CD4-positive, alpha-beta T cell (primary cell): ENCODE results near the gene NPRL2. TPM values are rescaled to one million over a fixed set of nuclear protein-coding genes. Genes with fewer than 3 reads are reported as not detected.

Experiments used
- ATAC-seq: fragments of 200-7000 bp; cut with Tn5 transposase; one replicate; pipeline ENCODE4 v1.10.0; 2022; ENCODE audit warnings: mild to moderate bottlenecking; ENCODE audit not compliant: poor library complexity
- CTCF ChIA-PET: fragments of 350-600 bp; sonication (Branson Sonifier 250); formaldehyde crosslinking; loops from one replicate; lab custom pipeline; 2021; ENCODE audit warnings: antibody characterized with exemption, inconsistent platforms; lab: Charles Lee
- POLR2A ChIA-PET: fragments of 350-600 bp; sonication (Branson Sonifier 250); formaldehyde crosslinking; loops from one replicate; lab custom pipeline; 2021; ENCODE audit warnings: antibody characterized with exemption, inconsistent platforms; lab: Charles Lee
- DNase-seq, 14 experiments: peaks; one replicate each; pipeline ENCODE4 v3.0.0-alpha.2; 2013 to 2020; ENCODE audit warnings: mixed read lengths in 2 of 14
- H3K27ac ChIP-seq, 2 donors: one replicate each; pipeline versions ENCODE4 v1.5.1 to v1.7.0; 2013; ENCODE audit warnings: low read length in 2 of 2, low read depth in 1 of 2, mild to moderate bottlenecking in 1 of 2
- H3K27me3 ChIP-seq, 2 experiments: 1 replicate in 1 of 2; 2 replicates in 1 of 2; pipeline versions ENCODE4 v1.6.1 to v1.7.0; 2013; ENCODE audit warnings: low read length in 2 of 2, control low read depth in 1 of 2, mild to moderate bottlenecking in 1 of 2, moderate library complexity in 1 of 2; ENCODE audit not compliant: insufficient read depth in 2 of 2, control insufficient read depth in 1 of 2
- H3K36me3 ChIP-seq: one replicate; pipeline ENCODE4 v1.6.1; 2013; ENCODE audit warnings: low read length, control low read depth; ENCODE audit not compliant: insufficient read depth
- H3K4me1 ChIP-seq: one replicate; pipeline ENCODE4 v1.6.1; 2013; ENCODE audit warnings: low read length, control low read depth; ENCODE audit not compliant: insufficient read depth
- H3K4me3 ChIP-seq: one replicate; pipeline ENCODE4 v1.5.1; 2013; ENCODE audit warnings: mild to moderate bottlenecking, low read length, moderate library complexity
- H3K9me3 ChIP-seq, 2 experiments: 1 replicate in 1 of 2; 2 replicates in 1 of 2; pipeline versions ENCODE4 v1.6.1 to v1.7.0; 2013; ENCODE audit warnings: low read length in 2 of 2, mild to moderate bottlenecking in 2 of 2, control low read depth in 1 of 2, moderate library complexity in 1 of 2; ENCODE audit not compliant: control insufficient read depth in 1 of 2, insufficient read depth in 1 of 2
- H3K27ac Mint-ChIP-seq: one replicate; pipeline ENCODE4 v1.8.0; 2020; ENCODE audit warnings: mixed read lengths
- H3K27me3 Mint-ChIP-seq: one replicate; pipeline ENCODE4 v1.8.0; 2021; ENCODE audit warnings: mixed read lengths
- H3K36me3 Mint-ChIP-seq: one replicate; pipeline ENCODE4 v1.8.0; 2021; ENCODE audit warnings: low read depth, mixed read lengths
- H3K4me1 Mint-ChIP-seq: one replicate; pipeline ENCODE4 v1.8.0; 2021; ENCODE audit warnings: low read depth, mixed read lengths
- H3K4me3 Mint-ChIP-seq: one replicate; pipeline ENCODE4 v1.8.0; 2020; ENCODE audit warnings: mild to moderate bottlenecking, mixed read lengths
- H3K9me3 Mint-ChIP-seq: one replicate; pipeline ENCODE4 v1.8.0; 2020; ENCODE audit warnings: mixed read lengths
- intact Hi-C, 2 experiments: fragments of 100-400 bp; cut with DNase I in 1 of 2; cut with micrococcal nuclease in 1 of 2; formaldehyde crosslinking; loops; one replicate each; pipeline versions ENCODE4 v1.15.1 to v1.9.0; 2023 to 2025; cut with DNase I, micrococcal nuclease
- total RNA-seq, 174 experiments: library from RNA in 2 of 174; stranded (reverse) in 2 of 174; gene quantifications; one replicate each; pipeline ENCODE4 v1.2.3 and lab custom pipeline; 2021 to 2026
- TF ChIP-seq, protein P1 (sequence below): fragments of 200-600 bp; IDR thresholded peaks from one replicate; pipeline ENCODE4 v1.8.0; 2022; ENCODE audit warnings: antibody characterized with exemption, mild to moderate bottlenecking

NPRL2 gene
- total RNA-seq, 2 experiments from 2014 or later: 29.4 to 33.2 TPM

DNA sequence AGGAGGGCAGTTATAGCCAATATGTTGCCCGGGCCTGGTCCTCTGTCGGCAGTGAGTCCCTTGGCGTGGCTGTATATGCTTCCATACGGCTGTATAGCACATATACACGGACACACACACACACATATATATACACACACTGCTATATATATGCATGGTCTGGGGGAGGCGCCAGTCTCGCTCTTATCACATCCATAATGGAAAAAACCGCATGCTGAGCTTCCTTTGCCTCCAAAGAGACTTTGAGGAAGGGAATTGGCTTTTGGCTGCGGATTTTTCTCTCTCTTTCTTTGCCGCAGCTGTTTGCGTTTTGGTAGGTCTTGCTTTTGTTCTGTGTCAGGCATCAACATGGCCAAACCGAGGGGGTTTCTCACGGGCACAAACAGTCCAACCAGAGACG lies 20.0 kb upstream of the NPRL2 start:
- Mint-ChIP-seq H3K27me3 (no peaks in the 10 kb centered on the region), H3K4me3 (no peak overlapping the region), H3K27ac (no peak overlapping the region), H3K36me3 (no peaks in the 10 kb centered on the region), H3K4me1 (peaks cover 30% of the 10 kb centered on the region), H3K9me3 (no peaks in the 10 kb centered on the region)
- H3K9me3 ChIP-seq: no peaks in the 10 kb centered on the region
- intact Hi-C loops: no loop called here
- ATAC-seq (no peak), DNase-seq (no peak)
- no peaks in the 10 kb centered on the region for H3K36me3 ChIP-seq
- H3K27me3 ChIP-seq: no peaks in the 10 kb centered on the region
- peaks cover 27% of the 10 kb centered on the region for H3K4me1 ChIP-seq
- ChIA-PET CTCF (no interaction called here), POLR2A (interaction anchor here (0.7 kb wide), 1 partner anchor 186 kb away, joined by 4 read pairs; no protein-coding TSS in a partner anchor)
- no peak overlapping the region for H3K4me3 ChIP-seq
- TF ChIP-seq, protein P1, sequence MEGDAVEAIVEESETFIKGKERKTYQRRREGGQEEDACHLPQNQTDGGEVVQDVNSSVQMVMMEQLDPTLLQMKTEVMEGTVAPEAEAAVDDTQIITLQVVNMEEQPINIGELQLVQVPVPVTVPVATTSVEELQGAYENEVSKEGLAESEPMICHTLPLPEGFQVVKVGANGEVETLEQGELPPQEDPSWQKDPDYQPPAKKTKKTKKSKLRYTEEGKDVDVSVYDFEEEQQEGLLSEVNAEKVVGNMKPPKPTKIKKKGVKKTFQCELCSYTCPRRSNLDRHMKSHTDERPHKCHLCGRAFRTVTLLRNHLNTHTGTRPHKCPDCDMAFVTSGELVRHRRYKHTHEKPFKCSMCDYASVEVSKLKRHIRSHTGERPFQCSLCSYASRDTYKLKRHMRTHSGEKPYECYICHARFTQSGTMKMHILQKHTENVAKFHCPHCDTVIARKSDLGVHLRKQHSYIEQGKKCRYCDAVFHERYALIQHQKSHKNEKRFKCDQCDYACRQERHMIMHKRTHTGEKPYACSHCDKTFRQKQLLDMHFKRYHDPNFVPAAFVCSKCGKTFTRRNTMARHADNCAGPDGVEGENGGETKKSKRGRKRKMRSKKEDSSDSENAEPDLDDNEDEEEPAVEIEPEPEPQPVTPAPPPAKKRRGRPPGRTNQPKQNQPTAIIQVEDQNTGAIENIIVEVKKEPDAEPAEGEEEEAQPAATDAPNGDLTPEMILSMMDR: no peak
- no peak overlapping the region for H3K27ac ChIP-seq

DNA sequence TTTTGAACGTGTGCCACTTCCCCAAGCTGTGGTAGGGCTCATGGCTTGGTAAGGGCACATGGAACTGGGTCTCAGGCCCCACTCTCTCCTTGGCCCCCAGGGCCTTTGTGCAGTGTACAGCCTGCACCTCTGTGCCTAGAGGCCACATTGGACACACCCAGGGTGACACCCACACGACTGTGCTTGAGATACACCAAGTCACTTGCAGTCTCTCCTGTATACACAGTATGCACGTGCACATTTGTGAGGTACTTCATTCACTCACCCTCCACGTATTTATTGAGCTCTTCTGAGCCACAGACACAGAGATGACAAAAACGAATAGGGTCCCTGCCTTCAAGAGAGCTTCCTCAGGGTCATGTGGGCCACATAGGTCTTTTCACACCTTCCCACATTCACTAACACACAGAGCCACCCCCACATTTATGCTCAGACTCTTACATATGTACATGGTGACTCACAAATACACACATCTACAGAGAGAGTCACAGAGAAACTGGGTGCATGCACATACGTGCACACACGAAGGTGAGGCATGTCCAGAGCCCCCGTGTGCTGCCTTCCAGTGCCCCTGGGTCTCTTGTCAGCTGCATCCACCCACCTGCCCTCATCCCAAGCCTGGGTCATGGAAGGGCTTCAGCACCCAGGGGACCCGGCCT lies 18.6 kb upstream of the NPRL2 start:
- TF ChIP-seq, protein P1: no peak
- Histone ChIP-seq H3K36me3 (no peaks in the 10 kb centered on the region), H3K9me3 (no peaks in the 10 kb centered on the region), H3K27me3 (no peaks in the 10 kb centered on the region), H3K27ac (no peak overlapping the region), H3K4me1 (peaks cover 37% of the 10 kb centered on the region), H3K4me3 (no peak overlapping the region)
- peak overlapping the region; percentile 36 for H3K27ac Mint-ChIP-seq
- peaks cover 4% of the 10 kb centered on the region for H3K36me3 Mint-ChIP-seq
- no peaks in the 10 kb centered on the region for H3K27me3 Mint-ChIP-seq
- no peaks in the 10 kb centered on the region for H3K9me3 Mint-ChIP-seq
- H3K4me1 Mint-ChIP-seq: peaks cover 37% of the 10 kb centered on the region
- DNase-seq (no peak), ATAC-seq (no peak)
- ChIA-PET POLR2A (interaction anchor here (0.6 kb wide), 1 partner anchor 1131 kb away, joined by 4 read pairs; no protein-coding TSS in a partner anchor), CTCF (no interaction called here)
- intact Hi-C loops: loop anchor here in 1 of 2 experiments (5.0 kb wide), 5 partner anchors 133 to 1783 kb away; partner anchors contain the start of genes CACNA2D2, MANF, POC1A and TEX264
- peak overlapping the region; percentile 3 for H3K4me3 Mint-ChIP-seq

DNA sequence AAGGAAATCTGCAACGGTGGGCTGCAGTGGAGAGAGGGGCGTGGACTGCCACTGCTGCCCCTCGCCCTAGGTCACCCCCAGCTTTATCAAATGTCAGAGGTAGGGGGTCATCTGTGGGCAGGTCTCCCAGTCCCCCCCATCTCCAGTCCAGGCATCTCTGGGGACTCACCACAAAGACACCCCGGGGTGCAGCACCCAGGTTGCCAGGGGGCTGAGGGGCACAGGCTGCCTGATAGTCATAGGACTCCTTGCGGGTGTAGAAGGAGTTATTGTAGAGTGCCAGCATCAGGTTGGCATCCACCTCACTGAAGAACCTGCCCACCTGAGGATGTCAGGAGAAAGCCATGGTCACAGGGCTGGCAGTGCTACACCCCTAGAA lies 15.3 kb upstream of the NPRL2 start:
- Mint-ChIP-seq H3K27ac (peak overlapping the region; percentile 98), H3K4me1 (peaks cover 25% of the 10 kb centered on the region), H3K36me3 (peaks cover 4% of the 10 kb centered on the region), H3K4me3 (peak overlapping the region; percentile 94), H3K27me3 (no peaks in the 10 kb centered on the region), H3K9me3 (no peaks in the 10 kb centered on the region)
- POLR2A ChIA-PET: interaction anchor here (0.7 to 2.7 kb wide), 13 partner anchors 12 to 1245 kb away, joined by 3 to 25 read pairs (median 4); partner anchors contain the start of genes CYB561D2, HYAL3, NAA80 and NPRL2
- peak overlapping the region; percentile 69 to 81 for H3K27ac ChIP-seq
- TF ChIP-seq, protein P1: no peak
- no peaks in the 10 kb centered on the region for H3K9me3 ChIP-seq
- no peaks in the 10 kb centered on the region for H3K36me3 ChIP-seq
- peak overlapping the region; percentile 73 for H3K4me3 ChIP-seq
- ATAC-seq (no peak), DNase-seq (no peak)
- H3K27me3 ChIP-seq: no peaks in the 10 kb centered on the region
- intact Hi-C loops: loop anchor here (1.0 to 5.0 kb wide), 9 partner anchors 15 to 1786 kb away; partner anchors contain the start of genes C3orf18 (in 1 of the 2), CACNA2D2 (in 1 of the 2), CYB561D2 (in 1 of the 2) and MANF (in 1 of the 2)
- H3K4me1 ChIP-seq: peaks cover 30% of the 10 kb centered on the region
- CTCF ChIA-PET: interaction anchor here (0.9 to 1.1 kb wide), 4 partner anchors 13 to 1316 kb away, joined by 3 to 5 read pairs (median 4); no protein-coding TSS in a partner anchor
